ENCODE results near the gene OR6N2.
A peak's percentile ranks its signal among the peaks of the same experiment; 100 is the strongest.

The OR6N2 gene
- total RNA-seq = 0 reads per million in 2 donors

- no peak for DNase-seq
Observed at GRCh38 chr1:158781104-158781503, at the start of gene OR6N2. TSS of gene OR6N2 (minus strand) at chr1:158781204. CDS start at chr1:158777635, 3,569 bp downstream.

GRCh38 chr1:158830074-158830677 lies 49.2 kb upstream of the OR6N2 start:
- DNase-seq = peak in 1 of 5 experiments; percentile 65

- no peak for DNase-seq
Observed at GRCh38 chr1:158821723-158822122, 40.7 kb upstream of the OR6N2 start.

GRCh38 chr1:158819461-158820443 lies 38.7 kb upstream of the OR6N2 start:
- peak in 2 of 5 experiments; percentile 39 to 96 for DNase-seq

- peak in 1 of 5 experiments; percentile 29 for DNase-seq
Observed at GRCh38 chr1:158818975-158819431, 38.0 kb upstream of the OR6N2 start.

GRCh38 chr1:158818560-158818959 lies 37.6 kb upstream of the OR6N2 start:
- peak in 1 of 5 experiments; percentile 17 for DNase-seq

- no peak for DNase-seq
Observed at GRCh38 chr1:158814970-158815369, 34.0 kb upstream of the OR6N2 start.

- no peak for DNase-seq
Observed at GRCh38 chr1:158813164-158813563, 32.2 kb upstream of the OR6N2 start.

- DNase-seq = no peak
Observed at GRCh38 chr1:158812336-158812735, 31.3 kb upstream of the OR6N2 start.

GRCh38 chr1:158810311-158810710 lies 29.3 kb upstream of the OR6N2 start:
- no peak for DNase-seq

- no peak for DNase-seq
Observed at GRCh38 chr1:158809862-158810261, 28.9 kb upstream of the OR6N2 start.

GRCh38 chr1:158809256-158809655 lies 28.3 kb upstream of the OR6N2 start:
- no peak for DNase-seq

- DNase-seq = no peak
Observed at GRCh38 chr1:158806916-158807536, 26.0 kb upstream of the OR6N2 start.

- DNase-seq = peak in 1 of 5 experiments; percentile 14
Observed at GRCh38 chr1:158803678-158804077, 22.7 kb upstream of the OR6N2 start.

- DNase-seq = no peak
Observed at GRCh38 chr1:158801396-158801795, 20.4 kb upstream of the OR6N2 start.

GRCh38 chr1:158800526-158800925 lies 19.5 kb upstream of the OR6N2 start:
- no peak for DNase-seq

- DNase-seq = no peak
Observed at GRCh38 chr1:158799689-158800088, 18.7 kb upstream of the OR6N2 start.

- DNase-seq = no peak
Observed at GRCh38 chr1:158798531-158798930, 17.5 kb upstream of the OR6N2 start.

- no peak for DNase-seq
Observed at GRCh38 chr1:158794247-158794646, 13.2 kb upstream of the OR6N2 start.

GRCh38 chr1:158793604-158794003 lies 12.6 kb upstream of the OR6N2 start:
- DNase-seq = peak in 4 of 5 experiments; percentile 8 to 63 (median 16)

GRCh38 chr1:158771950-158772866 lies 8.8 kb downstream of the OR6N2 start, which contains the start of gene OR6N1:
TSS of gene OR6N1 (minus strand) at chr1:158772195. CDS start at chr1:158766682, 5,513 bp downstream.
- DNase-seq = no peak

GRCh38 chr1:158754420-158754819 lies 26.6 kb downstream of the OR6N2 start, which contains the start of gene OR6K6:
TSS of gene OR6K6 (plus strand) at chr1:158754720. CDS start at chr1:158754888, 168 bp downstream.
- DNase-seq = no peak

Measured in T-helper 2 cell (primary cell).